Brain microvascular endothelial cell (primary cell): ENCODE results near the gene TADA3.
A peak's percentile ranks its signal among the peaks of the same experiment; 100 is the strongest.

Source experiments
- DNase-seq: peaks from one replicate; pipeline ENCODE4 v3.0.0-alpha.2; 2020
- H3K27ac ChIP-seq: fragments of 250-450 bp; sonication (Bioruptor Pico); 2 replicates; pipeline ENCODE4 v1.5.1; 2020; ENCODE audit warnings: mild to moderate bottlenecking, moderate library complexity
- H3K27me3 ChIP-seq: fragments of 250-450 bp; sonication (Bioruptor Pico); replicated peaks from 2 replicates; pipeline ENCODE4 v1.5.1; 2020; ENCODE audit warnings: mild to moderate bottlenecking
- H3K36me3 ChIP-seq: fragments of 250-450 bp; sonication (Bioruptor Pico); replicated peaks from 2 replicates; pipeline ENCODE4 v1.5.1; 2020; ENCODE audit warnings: mild to moderate bottlenecking
- H3K4me3 ChIP-seq: 2 replicates; pipeline ENCODE4 v1.5.1; 2011; ENCODE audit warnings: low read depth, mild to moderate bottlenecking, control low read depth, low read length, moderate library complexity
- CTCF ChIP-seq: IDR thresholded peaks from 2 replicates; pipeline ENCODE4 v1.5.1; 2011; ENCODE audit warnings: low read depth, mild to moderate bottlenecking, moderate library complexity, low read length, control low read depth, inconsistent platforms; ENCODE audit errors: missing control alignments
- in situ Hi-C: cut with HindIII; loops from 2 replicates; pipeline ENCODE4 v1.10.0; 2017; ENCODE audit warnings: low sequenced_read_pairs, low pct_ligation_motif_present

Gene TADA3

GRCh38 chr3:9736831-9737230, 55.4 kb downstream of the TADA3 start:
- Histone ChIP-seq H3K27me3 (no peaks in the 10 kb centered on the region), H3K36me3 (peaks cover 67% of the 10 kb centered on the region), H3K27ac (no peak overlapping the region), H3K4me3 (no peak overlapping the region)
- no peak for DNase-seq
- in situ Hi-C loops, result no loop called here
- TF ChIP-seq CTCF, result no peak

GRCh38 chr3:9732740-9733115, 59.5 kb downstream of the TADA3 start:
- H3K27me3 ChIP-seq, result no peaks in the 10 kb centered on the region
- no peak for TF ChIP-seq CTCF
- in situ Hi-C loops, result no loop called here
- H3K36me3 ChIP-seq, result peaks cover 26% of the 10 kb centered on the region
- H3K27ac ChIP-seq, result no peak overlapping the region
- H3K4me3 ChIP-seq, result peak overlapping the region; percentile 91
- DNase-seq, result no peak

- no peak for TF ChIP-seq CTCF
- H3K27me3 ChIP-seq, result no peaks in the 10 kb centered on the region
- H3K4me3 ChIP-seq, result peak overlapping the region; percentile 91
- DNase-seq, result no peak
- peak overlapping the region; percentile 100 for H3K27ac ChIP-seq
- H3K36me3 ChIP-seq, result peaks cover 21% of the 10 kb centered on the region
- in situ Hi-C loops, result no loop called here
Observed at GRCh38 chr3:9732080-9732739, 60.1 kb downstream of the TADA3 start.

- peaks cover 13% of the 10 kb centered on the region for H3K36me3 ChIP-seq
- TF ChIP-seq CTCF, result peak; percentile 22
Observed at GRCh38 chr3:9731206-9732079, 60.8 kb downstream of the TADA3 start, which contains the start of gene BRPF1. Gene BRPF1 (plus strand): TSS chr3:9731735. CDS start chr3:9734141, 2,406 bp downstream.

GRCh38 chr3:9730657-9731205, 61.5 kb downstream of the TADA3 start:
- DNase-seq, result no peak
- in situ Hi-C loops, result no loop called here
- Histone ChIP-seq H3K4me3 (peak overlapping the region; percentile 58), H3K27ac (peak overlapping the region; percentile 48), H3K27me3 (no peaks in the 10 kb centered on the region), H3K36me3 (peaks cover 10% of the 10 kb centered on the region)
- TF ChIP-seq CTCF, result no peak

More at GRCh38 chr3:9731206-9732079, 60.8 kb downstream of the TADA3 start, which contains the start of gene BRPF1:
- peak; percentile 99 for DNase-seq
- Histone ChIP-seq H3K27me3 (no peaks in the 10 kb centered on the region), H3K4me3 (peak within 1 kb of the TSS; percentile 91), H3K27ac (peak within 1 kb of the TSS; percentile 100)
- in situ Hi-C loops, result no loop called here
